HepG2 (cell line): ENCODE measurements around the gene KCNH1. TPM values are rescaled to one million over a fixed set of nuclear protein-coding genes. Genes with fewer than 3 reads are reported as not detected.

ENCODE experiments used
- ATAC-seq: fragments of 200-7000 bp; cut with Tn5 transposase; 3 replicates; pipeline ENCODE4 v1.9.1; 2020; ENCODE audit warnings: mild to moderate bottlenecking, moderate library complexity
- BruUV-seq: library from RNA; stranded (reverse); fragments of 400-500 nt; replicated peaks from 2 replicates; lab custom pipeline; 2021; lab: Mats Ljungman, UMichigan
- CTCF ChIA-PET: fragments of 300-600 bp; formaldehyde crosslinking; extraction: SDS; loops from one replicate; lab custom pipeline; 2021; ENCODE audit warnings: low total read pairs, inconsistent platforms, low intra/inter-chr PET ratio; lab: Yijun Ruan, JAX
- POLR2A ChIA-PET: fragments of 350-600 bp; sonication (Branson Sonifier 250); formaldehyde crosslinking; loops from one replicate; lab custom pipeline; 2020; ENCODE audit warnings: antibody characterized with exemption, inconsistent platforms; lab: Yijun Ruan, JAX
- DNase-seq: peaks from one replicate; pipeline ENCODE4 v3.0.0-alpha.2; 2015; ENCODE audit warnings: low spot score
- FAIRE-seq: peaks from 3 replicates; lab custom pipeline; 2011; peaks lifted over from hg19 to GRCh38; lab: Jason Lieb, UNC
- H2AFZ ChIP-seq: one replicate; pipeline ENCODE4 v1.6.1; 2011; ENCODE audit warnings: low read length, inconsistent platforms
- H3K27ac ChIP-seq: fragments of 300-600 bp; 3 replicates; pipeline ENCODE4 v1.8.0; 2011; ENCODE audit warnings: mixed run types, mild to moderate bottlenecking, mixed read lengths, low read length, inconsistent platforms; ENCODE audit not compliant: insufficient read depth; ENCODE audit errors: extremely low read length
- H3K27me3 ChIP-seq, 2 experiments: fragments of 200-600 bp in 1 of 2; 2 replicates in 1 of 2; 3 replicates in 1 of 2; pipeline versions ENCODE4 v1.6.0 to v1.8.0; 2011; ENCODE audit warnings: low read length in 2 of 2, mild to moderate bottlenecking in 2 of 2, moderate library complexity in 2 of 2, inconsistent platforms in 1 of 2; ENCODE audit not compliant: insufficient read depth in 2 of 2, control insufficient read depth in 1 of 2
- H3K36me3 ChIP-seq, 2 experiments: fragments of 200-600 bp in 1 of 2; replicated peaks in 1 of 2; 2 replicates in 1 of 2; 3 replicates in 1 of 2; pipeline versions ENCODE4 v1.5.1 to v1.8.0; 2011; ENCODE audit warnings: low read length in 2 of 2, inconsistent platforms in 1 of 2; ENCODE audit not compliant: insufficient read depth in 2 of 2, control insufficient read depth in 1 of 2
- H3K4me1 ChIP-seq: 2 replicates; pipeline ENCODE4 v1.5.1; 2012; ENCODE audit warnings: low read length, inconsistent platforms; ENCODE audit not compliant: insufficient read depth
- H3K4me2 ChIP-seq: 2 replicates; pipeline ENCODE4 v1.6.0; 2011; ENCODE audit warnings: low read depth, low read length, inconsistent platforms
- H3K4me3 ChIP-seq, 3 experiments: fragments of 200-600 bp in 1 of 3; sonication (generic), shearing (Covaris generic) in 1 of 3; replicated peaks in 1 of 3; 2 replicates each; pipeline ENCODE4 v1.5.1; 2011 to 2016; ENCODE audit warnings: low read length in 3 of 3, inconsistent platforms in 2 of 3, low read depth in 2 of 3, mild to moderate bottlenecking in 2 of 3, control low read depth in 1 of 3, mixed read lengths in 1 of 3; ENCODE audit not compliant: insufficient read depth in 1 of 3
- H3K79me2 ChIP-seq: one replicate; pipeline ENCODE4 v1.6.1; 2011; ENCODE audit warnings: low read length, inconsistent platforms; ENCODE audit not compliant: insufficient read depth
- H3K9ac ChIP-seq: 2 replicates; pipeline ENCODE4 v1.6.0; 2011; ENCODE audit warnings: mild to moderate bottlenecking, low read depth, low read length, inconsistent platforms; ENCODE audit not compliant: insufficient read depth
- H3K9me3 ChIP-seq: 2 replicates; pipeline ENCODE4 v1.5.1; 2012; ENCODE audit warnings: mild to moderate bottlenecking, low read length
- H4K20me1 ChIP-seq: 2 replicates; pipeline ENCODE4 v1.6.0; 2011; ENCODE audit warnings: inconsistent platforms, mild to moderate bottlenecking, low read length, moderate library complexity; ENCODE audit not compliant: insufficient read depth
- BORCS8-MEF2B ChIP-seq: sonication (generic); formaldehyde crosslinking; IDR thresholded peaks from 2 replicates; pipeline ENCODE4 v1.8.0; 2022; ENCODE audit warnings: mild to moderate bottlenecking, missing genetic modification reagents
- CCAR2 ChIP-seq: fragments of 200-400 bp; formaldehyde crosslinking; optimal IDR thresholded peaks from 2 replicates; pipeline ENCODE3; 2018; ENCODE audit warnings: low read depth, mild to moderate bottlenecking, low read length, moderate library complexity
- ELF1 ChIP-seq: sonication (generic); formaldehyde crosslinking; IDR thresholded peaks from 2 replicates; pipeline ENCODE4 v1.4.0; 2020; ENCODE audit warnings: missing genetic modification reagents
- IKZF1 ChIP-seq: fragments of 450-650 bp; IDR thresholded peaks from 2 replicates; pipeline ENCODE4 v1.7.1; 2016
- SAP130 ChIP-seq: IDR thresholded peaks from 2 replicates; pipeline ENCODE4 v1.6.1; 2016; ENCODE audit warnings: low read depth
- ZNF350 ChIP-seq: sonication (generic); formaldehyde crosslinking; IDR thresholded peaks from 2 replicates; pipeline ENCODE4 v1.4.0; 2020; ENCODE audit warnings: mild to moderate bottlenecking, low read depth, missing genetic modification reagents, borderline replicate concordance
- ZNF44 ChIP-seq: sonication (generic); formaldehyde crosslinking; IDR thresholded peaks from 2 replicates; pipeline ENCODE4 v1.5.1; 2020; ENCODE audit warnings: mild to moderate bottlenecking, missing genetic modification reagents
- ZSCAN22 ChIP-seq: sonication (generic); formaldehyde crosslinking; IDR thresholded peaks from 2 replicates; pipeline ENCODE4 v1.4.0; 2020; ENCODE audit warnings: mild to moderate bottlenecking, missing genetic modification reagents
- WGBS: methylation state at CpG from one replicate; pipeline ENCODE4 v1.1.6; 2017; ENCODE audit warnings: low lambda C conversion rate; 5-methylcytosine and 5-hydroxymethylcytosine counted together
- in situ Hi-C: cut with HindIII; loops from 2 replicates; pipeline ENCODE4 v1.10.0; 2017; ENCODE audit warnings: low pct_unique_long_range_greater_than_20kb; ENCODE audit not compliant: extremely low pct_ligation_motif_present
- intact Hi-C: fragments of 100-400 bp; cut with micrococcal nuclease; formaldehyde crosslinking; loops from one replicate; pipeline ENCODE4 v1.10.0; 2022; ENCODE audit not compliant: unreplicated experiment
- polyA plus RNA-seq, 8 experiments: library from polyadenylated mRNA; depleted of rRNA in 3 of 8; stranded (reverse) in 7 of 8; unstranded in 1 of 8; fragments of >200 nt; fragmentation: Illumina TruSeq in 4 of 8; extraction: Trizol in 4 of 8; gene quantifications; 2 replicates each; pipeline versions ENCODE4 v1.2.1 to v1.2.3, GENCODE V29; 2011 to 2016; ENCODE audit warnings: low read depth in 4 of 8, missing spikeins in 1 of 8, mixed read lengths in 1 of 8; ENCODE audit not compliant: insufficient read depth in 1 of 8
- total RNA-seq, 5 experiments: library from RNA; depleted of rRNA; stranded (reverse); fragments of >200 nt; fragmentation: Illumina TruSeq; extraction: Trizol; gene quantifications; 2 replicates each; pipeline ENCODE4 v1.2.3, GENCODE V29; 2016; ENCODE audit warnings: low read depth in 1 of 5
- TF ChIP-seq, protein P1 (sequence below): IDR thresholded peaks from 2 replicates; pipeline ENCODE4 v1.6.1; 2016; ENCODE audit warnings: missing biosample characterization, missing genetic modification reagents, low read depth

Gene KCNH1
- total and polyA plus RNA-seq, 2 of the 13 experiments (the other 11 are each of a cell fraction or from before 2014, with no cell fraction given) = not detected

DNA sequence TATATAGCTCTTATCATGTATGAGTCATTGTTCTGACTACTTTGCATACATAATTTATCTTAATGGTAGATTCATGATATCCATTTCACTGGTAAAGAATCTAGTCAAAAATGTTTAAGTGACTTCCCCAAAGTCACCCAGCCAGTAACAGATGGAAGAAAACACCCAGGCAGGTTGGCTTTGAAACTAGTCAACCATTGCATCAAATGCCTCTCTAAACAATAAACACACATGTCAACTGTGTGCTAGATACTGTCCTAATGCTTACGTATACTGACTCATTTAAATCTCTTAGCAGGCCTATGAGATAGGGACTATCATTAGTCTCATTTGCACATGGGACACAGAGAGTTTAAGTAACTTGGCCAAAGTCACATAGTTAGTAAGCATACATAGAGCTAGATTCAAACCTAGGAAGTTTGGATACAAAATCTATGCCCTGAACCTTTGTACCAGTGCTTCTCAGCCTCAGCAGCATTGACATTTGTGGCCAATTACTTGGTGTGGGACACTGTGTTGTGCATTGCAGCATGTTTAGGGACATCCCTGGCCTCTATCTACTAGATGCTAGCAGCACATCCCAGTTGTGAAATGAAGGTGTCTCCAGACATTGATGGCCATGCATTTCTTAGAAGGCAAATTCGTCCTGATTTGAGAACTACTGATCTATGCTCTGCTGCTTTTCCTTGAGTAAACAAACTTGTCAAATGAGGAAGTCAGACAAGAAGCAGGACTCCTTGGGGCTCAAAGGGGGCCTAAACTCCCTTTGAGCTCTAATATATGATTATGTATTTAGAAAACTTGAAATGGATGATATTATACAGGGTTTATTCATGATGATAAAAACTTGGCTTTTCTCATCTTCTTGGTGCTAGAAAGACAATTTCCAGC is 316.3 kb downstream of the KCNH1 start:
- CTCF ChIA-PET = no interaction called here
- POLR2A ChIA-PET = no interaction called here
- Histone ChIP-seq H3K27me3 (no peaks in the 10 kb centered on the region; a peak in 1 of 5 replicates), H3K9me3 (no peaks in the 10 kb centered on the region), H3K4me2 (no peak overlapping the region), H3K4me3 (no peak overlapping the region), H3K27ac (no peak overlapping the region), H2AFZ (no peak overlapping the region), H3K4me1 (no peaks in the 10 kb centered on the region), H3K36me3 (no peaks in the 10 kb centered on the region), H3K9ac (no peak overlapping the region), H3K79me2 (no peaks in the 10 kb centered on the region), H4K20me1 (no peaks in the 10 kb centered on the region)
- no TSS peak for BruUV-seq
- intact Hi-C loops = no loop called here
- ATAC-seq (no peak), DNase-seq (no peak), FAIRE-seq (no peak)
- WGBS = 25% methylated on average over 2 of the region's 2 CpGs
- in situ Hi-C loops = no loop called here
- TF ChIP-seq IKZF1 (no peak), CCAR2 (no peak), ZSCAN22 (CRISPR knock-in tag) (no peak), BORCS8-MEF2B (CRISPR knock-in tag) (no peak), ZNF350 (no peak), ZNF44 (CRISPR knock-in tag) (no peak), SAP130 (CRISPR knock-in tag) (no peak), ELF1 (CRISPR knock-in tag) (no peak)
- TF ChIP-seq, protein P1, sequence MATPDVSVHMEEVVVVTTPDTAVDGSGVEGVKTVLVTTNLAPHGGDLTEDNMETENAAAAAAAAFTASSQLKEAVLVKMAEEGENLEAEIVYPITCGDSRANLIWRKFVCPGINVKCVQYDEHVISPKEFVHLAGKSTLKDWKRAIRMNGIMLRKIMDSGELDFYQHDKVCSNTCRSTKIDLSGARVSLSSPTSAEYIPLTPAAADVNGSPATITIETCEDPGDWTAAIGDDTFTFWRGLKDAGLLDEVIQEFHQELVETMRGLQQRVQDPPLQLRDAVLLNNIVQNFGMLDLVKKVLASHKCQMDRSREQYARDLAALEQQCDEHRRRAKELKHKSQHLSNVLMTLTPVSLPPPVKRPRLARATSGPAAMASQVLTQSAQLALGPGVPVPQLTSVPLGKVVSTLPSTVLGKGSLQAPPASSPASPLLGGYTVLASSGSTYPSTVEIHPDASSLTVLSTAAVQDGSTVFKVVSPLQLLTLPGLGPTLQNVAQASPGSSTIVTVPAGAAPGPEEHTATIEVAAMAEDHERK (CRISPR knock-in tag) = no peak
